T-helper 2 cell treated with Interferon-gamma antibody and Interleukin-4, amounts not matched to agents 5 μg/mL and 100 μg/mL, for 36 hours (primary cell): ENCODE measurements around the gene GNPAT.

Source experiments
- DNase-seq: peaks from one replicate; pipeline ENCODE4 v3.0.0; 2021; ENCODE audit warnings: low spot score
- H3K27ac Mint-ChIP-seq: one replicate; pipeline ENCODE4 v1.8.0; 2021; ENCODE audit warnings: mild to moderate bottlenecking, mixed read lengths
- H3K27me3 Mint-ChIP-seq: one replicate; pipeline ENCODE4 v1.8.0; 2021; ENCODE audit warnings: low read depth, mixed read lengths
- H3K36me3 Mint-ChIP-seq: one replicate; pipeline ENCODE4 v1.8.0; 2021; ENCODE audit warnings: low read depth, mixed read lengths
- H3K4me1 Mint-ChIP-seq: one replicate; pipeline ENCODE4 v1.8.0; 2021; ENCODE audit warnings: low read depth, mixed read lengths
- H3K4me3 Mint-ChIP-seq: one replicate; pipeline ENCODE4 v1.8.0; 2022; ENCODE audit warnings: mild to moderate bottlenecking, moderate library complexity, mixed read lengths
- H3K9me3 Mint-ChIP-seq: one replicate; pipeline ENCODE4 v1.8.0; 2021; ENCODE audit warnings: mixed read lengths

The GNPAT gene

GRCh38 chr1:231240883-231241735 is at the start of gene GNPAT:
Gene GNPAT (plus strand): TSS chr1:231241212. CDS start chr1:231241379, 167 bp downstream.
- Mint-ChIP-seq H3K36me3 (peaks cover 39% of the 10 kb centered on the region), H3K27me3 (no peaks in the 10 kb centered on the region), H3K4me1 (peaks cover 52% of the 10 kb centered on the region), H3K4me3 (peak within 1 kb of the TSS; percentile 95), H3K9me3 (no peaks in the 10 kb centered on the region), H3K27ac (peak within 1 kb of the TSS; percentile 96)
- DNase-seq, result peak; percentile 93

- DNase-seq, result no peak
- Mint-ChIP-seq H3K36me3 (no peaks in the 10 kb centered on the region), H3K4me3 (no peak overlapping the region), H3K27me3 (peaks cover 13% of the 10 kb centered on the region), H3K27ac (no peak overlapping the region), H3K9me3 (no peaks in the 10 kb centered on the region), H3K4me1 (no peaks in the 10 kb centered on the region)
Observed at GRCh38 chr1:231192620-231193163, 48.3 kb upstream of the GNPAT start.

GRCh38 chr1:231193710-231194340 is 47.2 kb upstream of the GNPAT start:
- peaks cover 7% of the 10 kb centered on the region for H3K27me3 Mint-ChIP-seq
- H3K27ac Mint-ChIP-seq, result no peak overlapping the region
- H3K4me1 Mint-ChIP-seq, result no peaks in the 10 kb centered on the region
- H3K36me3 Mint-ChIP-seq, result no peaks in the 10 kb centered on the region
- H3K4me3 Mint-ChIP-seq, result no peak overlapping the region
- no peaks in the 10 kb centered on the region for H3K9me3 Mint-ChIP-seq
- no peak for DNase-seq

GRCh38 chr1:231194476-231194842 is 46.6 kb upstream of the GNPAT start:
- Mint-ChIP-seq H3K27me3 (peaks cover 4% of the 10 kb centered on the region), H3K36me3 (no peaks in the 10 kb centered on the region), H3K4me3 (no peak overlapping the region), H3K4me1 (no peaks in the 10 kb centered on the region), H3K27ac (no peak overlapping the region), H3K9me3 (no peaks in the 10 kb centered on the region)
- no peak for DNase-seq

GRCh38 chr1:231194843-231195516 is 46.0 kb upstream of the GNPAT start:
- Mint-ChIP-seq H3K27ac (no peak overlapping the region), H3K9me3 (no peaks in the 10 kb centered on the region), H3K4me3 (no peak overlapping the region), H3K27me3 (peaks cover 2% of the 10 kb centered on the region), H3K36me3 (no peaks in the 10 kb centered on the region), H3K4me1 (no peaks in the 10 kb centered on the region)
- DNase-seq, result no peak

- no peaks in the 10 kb centered on the region for H3K9me3 Mint-ChIP-seq
- no peak for DNase-seq
- H3K4me3 Mint-ChIP-seq, result no peak overlapping the region
- peaks cover 4% of the 10 kb centered on the region for H3K27me3 Mint-ChIP-seq
- no peaks in the 10 kb centered on the region for H3K4me1 Mint-ChIP-seq
- no peak overlapping the region for H3K27ac Mint-ChIP-seq
- no peaks in the 10 kb centered on the region for H3K36me3 Mint-ChIP-seq
Observed at GRCh38 chr1:231196307-231196706, 44.7 kb upstream of the GNPAT start.

GRCh38 chr1:231196728-231197127 is 44.3 kb upstream of the GNPAT start:
- no peak overlapping the region for H3K4me3 Mint-ChIP-seq
- no peaks in the 10 kb centered on the region for H3K36me3 Mint-ChIP-seq
- peaks cover 1% of the 10 kb centered on the region for H3K4me1 Mint-ChIP-seq
- H3K9me3 Mint-ChIP-seq, result no peaks in the 10 kb centered on the region
- H3K27me3 Mint-ChIP-seq, result peaks cover 5% of the 10 kb centered on the region
- H3K27ac Mint-ChIP-seq, result no peak overlapping the region
- DNase-seq, result no peak

GRCh38 chr1:231199868-231200267 is 41.1 kb upstream of the GNPAT start:
- Mint-ChIP-seq H3K4me3 (no peak overlapping the region), H3K27ac (no peak overlapping the region), H3K36me3 (no peaks in the 10 kb centered on the region), H3K27me3 (peaks cover 6% of the 10 kb centered on the region), H3K9me3 (no peaks in the 10 kb centered on the region), H3K4me1 (peaks cover 3% of the 10 kb centered on the region)
- DNase-seq, result no peak

GRCh38 chr1:231200388-231201031 is 40.5 kb upstream of the GNPAT start:
- no peak overlapping the region for H3K27ac Mint-ChIP-seq
- H3K36me3 Mint-ChIP-seq, result no peaks in the 10 kb centered on the region
- H3K9me3 Mint-ChIP-seq, result no peaks in the 10 kb centered on the region
- H3K4me1 Mint-ChIP-seq, result peaks cover 3% of the 10 kb centered on the region
- H3K4me3 Mint-ChIP-seq, result no peak overlapping the region
- DNase-seq, result no peak
- peaks cover 6% of the 10 kb centered on the region for H3K27me3 Mint-ChIP-seq

GRCh38 chr1:231201375-231201978 is 39.5 kb upstream of the GNPAT start:
- no peak overlapping the region for H3K27ac Mint-ChIP-seq
- no peaks in the 10 kb centered on the region for H3K9me3 Mint-ChIP-seq

GRCh38 chr1:231201979-231202633 is 38.9 kb upstream of the GNPAT start:
- H3K36me3 Mint-ChIP-seq, result no peaks in the 10 kb centered on the region
- H3K27ac Mint-ChIP-seq, result no peak overlapping the region
- H3K4me1 Mint-ChIP-seq, result peaks cover 3% of the 10 kb centered on the region
- H3K27me3 Mint-ChIP-seq, result peaks cover 6% of the 10 kb centered on the region
- no peaks in the 10 kb centered on the region for H3K9me3 Mint-ChIP-seq
- H3K4me3 Mint-ChIP-seq, result no peak overlapping the region
- no peak for DNase-seq

More at GRCh38 chr1:231201375-231201978, 39.5 kb upstream of the GNPAT start:
- no peak for DNase-seq
- H3K4me1 Mint-ChIP-seq, result peaks cover 3% of the 10 kb centered on the region
- H3K27me3 Mint-ChIP-seq, result peaks cover 6% of the 10 kb centered on the region
- H3K4me3 Mint-ChIP-seq, result no peak overlapping the region
- H3K36me3 Mint-ChIP-seq, result no peaks in the 10 kb centered on the region

GRCh38 chr1:231203259-231204057 is 37.6 kb upstream of the GNPAT start:
- Mint-ChIP-seq H3K9me3 (no peaks in the 10 kb centered on the region), H3K4me3 (no peak overlapping the region), H3K27ac (no peak overlapping the region), H3K4me1 (peaks cover 3% of the 10 kb centered on the region), H3K36me3 (no peaks in the 10 kb centered on the region), H3K27me3 (peaks cover 6% of the 10 kb centered on the region)
- no peak for DNase-seq
